Stimulated activated CD4-positive, alpha-beta T cell treated with anti-CD3 and anti-CD28 coated beads, Interleukin-1b, Interleukin-23, amount 100 ng/mL, for 1 hour (primary cell): ENCODE measurements around the gene SH3BP4.

ENCODE experiments used
- DNase-seq, 2 donors: peaks; one replicate each; pipeline ENCODE4 v3.0.0-alpha.2; 2020; ENCODE audit warnings: low read depth in 2 of 2

Gene SH3BP4

GRCh38 chr2:235037604-235038166, 85.9 kb downstream of the SH3BP4 start:
- DNase-seq = no peak

DNA sequence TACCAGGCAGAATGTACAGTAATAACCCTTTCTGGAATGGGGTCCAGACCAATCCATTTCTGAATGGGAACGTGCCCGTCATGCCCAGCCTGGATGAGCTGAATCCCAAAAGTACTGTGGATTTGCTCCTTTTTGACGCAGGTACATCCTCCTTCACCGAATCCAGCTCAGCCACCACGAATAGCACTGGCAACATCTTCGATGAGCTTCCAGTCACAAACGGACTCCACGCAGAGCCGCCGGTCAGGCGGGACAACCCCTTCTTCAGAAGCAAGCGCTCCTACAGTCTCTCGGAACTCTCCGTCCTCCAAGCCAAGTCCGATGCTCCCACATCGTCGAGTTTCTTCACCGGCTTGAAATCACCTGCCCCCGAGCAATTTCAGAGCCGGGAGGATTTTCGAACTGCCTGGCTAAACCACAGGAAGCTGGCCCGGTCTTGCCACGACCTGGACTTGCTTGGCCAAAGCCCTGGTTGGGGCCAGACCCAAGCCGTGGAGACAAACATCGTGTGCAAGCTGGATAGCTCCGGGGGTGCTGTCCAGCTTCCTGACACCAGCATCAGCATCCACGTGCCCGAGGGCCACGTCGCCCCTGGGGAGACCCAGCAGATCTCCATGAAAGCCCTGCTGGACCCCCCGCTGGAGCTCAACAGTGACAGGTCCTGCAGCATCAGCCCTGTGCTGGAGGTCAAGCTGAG, 89.6 kb downstream of the SH3BP4 start:
- DNase-seq = no peak

DNA sequence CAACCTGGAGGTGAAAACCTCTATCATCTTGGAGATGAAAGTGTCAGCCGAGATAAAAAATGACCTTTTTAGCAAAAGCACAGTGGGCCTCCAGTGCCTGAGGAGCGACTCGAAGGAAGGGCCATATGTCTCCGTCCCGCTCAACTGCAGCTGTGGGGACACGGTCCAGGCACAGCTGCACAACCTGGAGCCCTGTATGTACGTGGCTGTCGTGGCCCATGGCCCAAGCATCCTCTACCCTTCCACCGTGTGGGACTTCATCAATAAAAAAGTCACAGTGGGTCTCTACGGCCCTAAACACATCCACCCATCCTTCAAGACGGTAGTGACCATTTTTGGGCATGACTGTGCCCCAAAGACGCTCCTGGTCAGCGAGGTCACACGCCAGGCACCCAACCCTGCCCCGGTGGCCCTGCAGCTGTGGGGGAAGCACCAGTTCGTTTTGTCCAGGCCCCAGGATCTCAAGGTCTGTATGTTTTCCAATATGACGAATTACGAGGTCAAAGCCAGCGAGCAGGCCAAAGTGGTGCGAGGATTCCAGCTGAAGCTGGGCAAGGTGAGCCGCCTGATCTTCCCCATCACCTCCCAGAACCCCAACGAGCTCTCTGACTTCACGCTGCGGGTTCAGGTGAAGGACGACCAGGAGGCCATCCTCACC, 90.2 kb downstream of the SH3BP4 start:
- no peak for DNase-seq

GRCh38 chr2:235042576-235043515, 91.0 kb downstream of the SH3BP4 start:
- no peak for DNase-seq

GRCh38 chr2:235043762-235044500, 92.1 kb downstream of the SH3BP4 start:
- no peak for DNase-seq

- no peak for DNase-seq
Measured at GRCh38 chr2:235044501-235045271, 92.9 kb downstream of the SH3BP4 start.

DNA sequence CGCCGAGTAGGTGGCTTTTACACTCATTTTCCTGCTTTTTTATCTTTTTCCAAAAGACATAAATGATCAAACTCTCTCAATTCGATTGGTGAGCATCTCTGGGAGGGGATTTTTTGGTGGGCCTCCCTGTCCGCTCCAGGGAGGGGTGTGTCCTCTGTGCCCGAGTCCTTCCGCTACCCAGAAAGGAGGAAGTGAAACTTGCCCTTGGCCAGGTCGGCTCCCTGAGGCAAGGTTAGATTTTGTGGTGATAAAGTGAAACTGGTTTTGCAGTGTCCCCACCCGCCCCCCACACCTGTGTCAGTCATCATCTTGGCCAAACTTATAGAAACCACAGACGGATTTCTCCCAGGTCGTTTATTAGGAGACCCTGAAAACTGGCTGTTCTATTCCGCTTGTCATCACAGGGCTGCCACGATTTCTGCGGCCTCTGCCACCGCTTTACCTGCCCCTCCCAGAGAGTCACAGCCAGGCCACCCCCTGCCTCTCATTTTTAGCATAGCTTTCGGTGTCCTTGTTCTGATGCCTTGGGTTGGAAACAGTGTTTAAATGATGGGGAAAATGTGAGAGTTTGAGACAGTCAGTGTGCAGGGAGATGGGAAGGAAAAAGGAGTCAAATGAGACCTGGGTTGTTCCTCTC, 93.6 kb downstream of the SH3BP4 start:
- DNase-seq = no peak

DNA sequence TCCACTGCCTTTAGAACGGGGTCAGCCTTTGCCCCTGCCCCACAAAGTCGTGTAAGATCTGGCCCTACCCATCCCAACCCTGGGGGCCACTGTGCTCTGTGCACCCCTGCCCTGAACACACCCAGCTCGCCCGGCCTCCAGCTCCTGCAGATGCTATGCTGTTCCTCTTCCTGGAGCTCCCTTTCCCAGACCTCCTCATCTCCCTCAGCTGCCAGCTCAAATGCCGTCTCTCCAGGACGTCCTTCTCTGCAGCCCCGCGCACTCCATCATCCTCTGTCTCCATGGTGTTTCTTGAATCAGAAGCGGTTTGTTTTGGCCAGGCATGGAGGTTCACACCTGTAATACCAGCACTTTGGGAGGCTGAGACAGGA, 94.1 kb downstream of the SH3BP4 start:
- DNase-seq = no peak

DNA sequence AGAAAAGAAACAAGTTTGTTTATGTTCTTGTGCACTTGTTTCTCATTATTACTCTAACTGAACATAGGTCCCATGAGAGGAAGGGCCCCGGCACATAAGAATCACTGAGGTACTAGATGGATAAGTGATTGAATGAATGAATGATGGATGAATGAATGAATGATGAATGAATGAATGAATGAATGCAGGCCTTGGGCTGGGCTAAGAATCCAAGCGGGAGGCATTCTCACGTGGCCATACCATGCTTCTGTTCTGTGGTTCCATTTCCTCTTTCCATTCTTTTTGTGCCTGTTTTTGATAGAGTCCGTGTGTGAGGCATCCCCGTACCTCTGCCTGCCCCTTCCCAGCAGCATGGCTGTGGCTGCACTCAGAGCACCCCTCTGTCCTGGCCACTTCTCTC, 94.8 kb downstream of the SH3BP4 start:
- DNase-seq = no peak

DNA sequence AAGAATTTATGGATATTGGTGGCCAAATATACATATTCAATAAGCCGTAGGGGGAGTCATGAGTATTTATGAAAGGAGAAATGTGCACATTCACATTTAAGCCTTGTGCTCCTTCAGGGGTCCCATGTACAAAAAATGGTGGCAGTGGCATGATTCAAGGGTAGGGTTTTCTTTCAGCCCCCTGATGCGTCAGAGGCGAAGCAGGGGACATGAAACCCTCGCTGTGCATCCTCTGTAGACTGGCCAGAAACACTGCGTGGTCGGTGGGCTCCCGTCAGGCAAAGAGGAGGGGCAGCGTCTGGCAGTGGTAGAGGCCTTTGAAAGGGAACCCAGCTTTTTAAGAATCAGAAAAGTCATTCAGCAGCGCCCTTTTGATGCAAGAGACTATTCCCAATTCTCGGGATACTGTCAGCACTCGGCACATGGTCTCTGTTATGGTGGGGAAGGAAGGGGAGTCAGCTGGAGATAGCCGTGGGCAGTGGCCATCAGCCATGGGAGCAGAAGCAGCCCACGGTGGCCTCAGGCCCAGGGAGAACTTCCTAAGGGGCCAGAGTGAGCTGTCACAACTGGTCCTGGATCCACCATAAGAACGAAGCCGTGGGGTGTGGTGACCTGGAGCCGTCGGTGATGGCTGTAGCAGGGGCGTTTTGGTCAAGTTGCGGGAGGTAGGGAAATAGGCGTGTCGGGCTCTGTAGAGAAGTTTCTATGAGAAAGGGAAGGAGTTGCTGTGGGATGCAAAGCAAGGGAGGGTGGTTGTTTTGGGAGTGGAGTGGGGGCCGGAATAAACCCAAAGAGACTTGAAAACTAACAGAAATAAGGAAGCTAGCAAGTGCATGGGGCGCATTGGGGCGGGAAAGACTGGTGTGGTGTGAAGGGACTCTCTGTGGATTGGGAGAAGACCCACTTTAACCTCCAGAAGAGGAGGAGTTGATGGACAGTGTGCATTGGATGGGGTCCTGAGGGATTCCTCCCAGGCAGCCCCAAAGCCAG, 95.6 kb downstream of the SH3BP4 start:
- no peak for DNase-seq

GRCh38 chr2:235048549-235048948, 96.7 kb downstream of the SH3BP4 start:
- no peak for DNase-seq

DNA sequence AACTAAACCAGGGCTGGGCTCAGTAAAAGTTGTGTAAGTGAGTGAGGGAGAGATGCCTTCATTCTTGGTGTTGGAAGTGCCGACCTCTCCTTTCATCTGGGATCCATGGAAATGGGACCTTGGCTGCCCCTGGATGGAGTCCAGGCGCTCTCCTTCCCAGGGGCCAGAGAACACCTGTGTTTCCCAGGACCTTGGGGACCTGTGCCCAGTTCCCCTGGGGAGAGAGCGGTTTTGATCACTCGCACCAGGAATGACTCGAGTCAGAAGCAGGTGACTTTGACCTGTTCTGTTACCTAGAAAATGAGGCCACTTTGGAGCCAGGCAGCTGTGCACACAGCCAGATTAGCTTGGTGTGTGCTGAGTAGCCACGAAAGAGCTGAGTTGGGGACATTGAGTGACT, 97.3 kb downstream of the SH3BP4 start:
- DNase-seq = no peak

- no peak for DNase-seq
Measured at GRCh38 chr2:235049719-235050118, 97.9 kb downstream of the SH3BP4 start.

GRCh38 chr2:235050980-235051351, 99.1 kb downstream of the SH3BP4 start:
- no peak for DNase-seq

GRCh38 chr2:235051436-235052260, 99.8 kb downstream of the SH3BP4 start:
- DNase-seq = no peak

DNA sequence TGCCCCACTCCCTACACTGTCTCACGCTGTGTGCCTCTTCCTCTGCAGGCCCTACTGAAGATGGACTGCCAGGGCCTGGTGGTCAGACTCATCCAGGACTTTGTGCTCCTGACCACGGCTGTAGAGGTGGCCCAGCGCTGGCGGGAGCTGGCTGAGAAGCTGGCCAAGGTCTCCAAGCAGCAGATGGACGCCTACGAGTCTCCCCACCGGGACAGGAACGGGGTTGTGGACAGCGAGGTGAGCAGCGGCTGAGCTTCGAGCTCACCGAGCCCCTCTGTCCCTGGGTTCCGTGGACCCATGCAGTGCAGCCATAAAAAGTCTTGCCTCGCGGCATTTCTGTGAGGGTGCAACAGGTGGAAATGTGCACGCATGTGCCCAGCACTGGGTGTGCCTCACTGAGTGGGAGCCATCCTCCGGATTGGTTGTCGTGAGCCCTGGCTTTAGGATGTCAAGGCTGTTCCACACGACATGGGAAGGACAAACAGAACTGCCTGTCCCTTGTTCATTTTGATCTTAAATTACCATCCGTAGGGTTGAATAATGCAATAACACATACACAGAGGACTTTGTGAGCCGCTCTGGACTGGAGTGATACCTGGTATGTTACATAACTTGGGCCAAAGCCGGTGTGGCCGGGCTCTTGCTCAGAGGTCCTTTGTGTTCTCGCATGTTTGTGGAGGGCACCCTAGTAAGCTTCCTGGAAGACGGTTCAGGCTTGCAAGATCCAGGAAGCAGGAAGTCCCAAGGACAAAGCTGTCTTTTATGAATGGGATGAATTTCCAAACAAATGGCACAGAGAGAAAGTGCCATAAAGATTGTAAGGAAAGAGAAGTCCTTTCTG, 100.9 kb downstream of the SH3BP4 start:
- no peak for DNase-seq

DNA sequence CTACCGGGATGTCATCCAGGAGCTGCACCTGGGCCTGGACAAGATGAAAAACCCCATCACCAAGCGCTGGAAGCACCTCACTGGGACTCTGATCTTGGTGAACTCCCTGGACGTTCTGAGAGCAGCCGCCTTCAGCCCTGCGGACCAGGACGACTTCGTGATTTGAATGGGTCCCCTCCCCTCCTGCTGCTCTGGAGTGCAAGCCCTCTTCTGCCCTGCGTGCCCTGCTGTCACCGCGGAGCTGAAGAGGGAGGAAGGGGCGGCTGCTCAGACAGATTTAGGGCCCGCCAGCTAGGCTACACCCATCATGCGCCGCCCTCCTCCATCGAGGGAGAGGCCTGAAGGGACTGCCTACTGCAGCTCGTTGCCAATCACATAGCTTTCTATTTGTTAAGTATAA, 101.8 kb downstream of the SH3BP4 start:
- no peak for DNase-seq
